WTC11 (cell line): ENCODE data around the gene CRACDL. TPM values are rescaled to one million over a fixed set of nuclear protein-coding genes. Genes with fewer than 3 reads are reported as not detected.

Experiments
- ATAC-seq: fragments of 200-7000 bp; cut with Tn5 transposase; 2 replicates; pipeline ENCODE4 v1.10.0; 2021; ENCODE audit warnings: mild to moderate bottlenecking, moderate library complexity
- CTCF ChIA-PET: fragments of 300-600 bp; sonication (Branson Sonifier 250); formaldehyde crosslinking; loops from one replicate; lab custom pipeline; 2021; ENCODE audit warnings: antibody characterized with exemption; lab: Charles Lee
- POLR2A ChIA-PET: fragments of 350-600 bp; sonication (Branson Sonifier 250); formaldehyde crosslinking; loops from one replicate; lab custom pipeline; 2021; ENCODE audit warnings: antibody characterized with exemption; lab: Charles Lee
- DNase-seq: peaks from one replicate; pipeline ENCODE4 v3.0.0; 2021; ENCODE audit warnings: low spot score
- H3K27ac Mint-ChIP-seq: 2 replicates; pipeline ENCODE4 v1.8.0; 2021; ENCODE audit warnings: mixed read lengths
- H3K27me3 Mint-ChIP-seq: 2 replicates; pipeline ENCODE4 v1.8.0; 2021; ENCODE audit warnings: low read depth, mild to moderate bottlenecking, moderate library complexity, mixed read lengths
- H3K36me3 Mint-ChIP-seq: 2 replicates; pipeline ENCODE4 v1.8.0; 2021; ENCODE audit warnings: mixed read lengths
- H3K4me1 Mint-ChIP-seq: 2 replicates; pipeline ENCODE4 v1.8.0; 2022; ENCODE audit warnings: mixed read lengths
- H3K4me3 Mint-ChIP-seq: 2 replicates; pipeline ENCODE4 v1.8.0; 2021; ENCODE audit warnings: mild to moderate bottlenecking, moderate library complexity, mixed read lengths
- H3K9me3 Mint-ChIP-seq: 2 replicates; pipeline ENCODE4 v1.8.0; 2021; ENCODE audit warnings: mixed read lengths
- ETV6 ChIP-seq: sonication (generic); formaldehyde crosslinking; IDR thresholded peaks from 2 replicates; pipeline ENCODE4 v1.8.1; 2022; ENCODE audit warnings: mild to moderate bottlenecking, missing genetic modification reagents
- FOXP1 ChIP-seq: sonication (generic); formaldehyde crosslinking; IDR thresholded peaks from 2 replicates; pipeline ENCODE4 v1.8.0; 2022; ENCODE audit warnings: missing genetic modification reagents, mild to moderate bottlenecking, moderate library complexity, borderline replicate concordance
- GABPB1 ChIP-seq: sonication (generic); formaldehyde crosslinking; IDR thresholded peaks from 2 replicates; pipeline ENCODE4 v1.8.1; 2023; ENCODE audit warnings: mild to moderate bottlenecking, missing genetic modification reagents
- NFATC4 ChIP-seq: fragments of 250-450 bp; sonication (Bioruptor Pico); IDR thresholded peaks from 2 replicates; pipeline ENCODE4 v1.9.0; 2021; ENCODE audit warnings: mild to moderate bottlenecking
- NFYB ChIP-seq: sonication (generic); formaldehyde crosslinking; conservative IDR thresholded peaks from 2 replicates; pipeline ENCODE4 v1.8.0; 2022; ENCODE audit warnings: low read depth, missing genetic modification reagents
- NR1H2 ChIP-seq: sonication (generic); formaldehyde crosslinking; IDR thresholded peaks from 2 replicates; pipeline ENCODE4 v1.9.0; 2021; ENCODE audit warnings: mild to moderate bottlenecking, moderate library complexity, missing genetic modification reagents
- SOX15 ChIP-seq: fragments of 250-450 bp; sonication (Bioruptor Pico); IDR thresholded peaks from 2 replicates; pipeline ENCODE4 v1.9.0; 2021; ENCODE audit warnings: mild to moderate bottlenecking
- TEAD1 ChIP-seq: sonication (generic); formaldehyde crosslinking; IDR thresholded peaks from 2 replicates; pipeline ENCODE4 v1.8.0; 2022; ENCODE audit warnings: mild to moderate bottlenecking, missing genetic modification reagents
- TP53 ChIP-seq: sonication (generic); formaldehyde crosslinking; IDR thresholded peaks from 2 replicates; pipeline ENCODE4 v1.8.1; 2023; ENCODE audit warnings: mild to moderate bottlenecking, missing genetic modification reagents
- ZBTB21 ChIP-seq: sonication (generic); formaldehyde crosslinking; IDR thresholded peaks from 2 replicates; pipeline ENCODE4 v1.8.1; 2023; ENCODE audit warnings: mild to moderate bottlenecking, missing genetic modification reagents, borderline replicate concordance
- ZNF423 ChIP-seq: fragments of 250-450 bp; sonication (Bioruptor Pico); IDR thresholded peaks from 2 replicates; pipeline ENCODE4 v2.1.2; 2022; ENCODE audit warnings: mild to moderate bottlenecking, moderate library complexity
- ZNF671 ChIP-seq: fragments of 250-450 bp; sonication (Bioruptor Pico); IDR thresholded peaks from 2 replicates; pipeline ENCODE4 v1.8.0; 2021; ENCODE audit warnings: mild to moderate bottlenecking
- total RNA-seq: library from RNA; stranded (reverse); gene quantifications from 3 replicates; pipeline ENCODE4 v1.2.3, GENCODE V29; 2021
- TF ChIP-seq, protein P1 (sequence below): sonication (generic); formaldehyde crosslinking; IDR thresholded peaks from 2 replicates; pipeline ENCODE4 v1.8.0; 2022; ENCODE audit warnings: mild to moderate bottlenecking, missing genetic modification reagents
- TF ChIP-seq, protein P2 (sequence below): fragments of 250-450 bp; sonication (Bioruptor Pico); conservative IDR thresholded peaks from 2 replicates; pipeline ENCODE4 v1.9.0; 2021; ENCODE audit warnings: mild to moderate bottlenecking
- TF ChIP-seq, protein P3 (sequence below): sonication (generic); formaldehyde crosslinking; IDR thresholded peaks from 2 replicates; pipeline ENCODE4 v1.8.1; 2023; ENCODE audit warnings: mild to moderate bottlenecking, missing genetic modification reagents, borderline replicate concordance
- TF ChIP-seq, protein P4 (sequence below): sonication (generic); formaldehyde crosslinking; IDR thresholded peaks from 2 replicates; pipeline ENCODE4 v1.8.1; 2022; ENCODE audit warnings: low read depth, missing genetic modification reagents, borderline replicate concordance
- TF ChIP-seq, protein P5 (sequence below): fragments of 250-450 bp; sonication (Bioruptor Pico); IDR thresholded peaks from 2 replicates; pipeline ENCODE4 v1.9.0; 2021; ENCODE audit warnings: mild to moderate bottlenecking
- TF ChIP-seq, protein P6 (sequence below): sonication (generic); formaldehyde crosslinking; IDR thresholded peaks from 2 replicates; pipeline ENCODE4 v1.8.0; 2022; ENCODE audit warnings: mild to moderate bottlenecking, missing genetic modification reagents
- TF ChIP-seq, protein P7 (sequence below): fragments of 250-450 bp; sonication (Bioruptor Pico); IDR thresholded peaks from 2 replicates; pipeline ENCODE4 v1.9.0; 2021; ENCODE audit warnings: mild to moderate bottlenecking, borderline replicate concordance
- TF ChIP-seq, protein P8 (sequence below): sonication (generic); formaldehyde crosslinking; IDR thresholded peaks from 2 replicates; pipeline ENCODE4 v1.8.1; 2022; ENCODE audit warnings: missing genetic modification reagents, borderline replicate concordance

The CRACDL gene
- total RNA-seq, 1 experiment from 2014 or later: 0.72 TPM

DNA sequence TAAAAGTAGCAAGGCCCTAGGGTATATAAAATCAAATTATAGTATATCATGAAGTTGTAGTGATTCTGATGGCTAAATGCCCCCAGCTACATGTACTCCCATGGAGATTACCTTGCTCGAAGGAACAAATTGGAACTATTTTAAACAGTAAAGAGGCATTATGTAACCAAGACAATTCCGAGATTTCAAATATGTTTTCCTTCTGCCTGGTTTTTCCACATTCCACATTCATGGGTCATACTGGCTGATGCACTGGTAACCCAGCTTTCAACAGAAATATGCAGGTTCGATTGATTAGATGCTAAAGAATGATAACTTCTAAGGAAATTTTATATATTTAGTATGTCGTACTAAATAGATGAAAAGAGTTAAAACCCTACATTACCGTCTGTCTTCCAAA, 142.8 kb downstream of the CRACDL start:
- ChIA-PET POLR2A (no interaction called here), CTCF (interaction anchor here (0.6 kb wide), 1 partner anchor 133 kb away, joined by 3 read pairs; no protein-coding TSS in a partner anchor)
- DNase-seq: no peak
- H3K27me3 Mint-ChIP-seq: no peaks in the 10 kb centered on the region
- no peaks in the 10 kb centered on the region for H3K9me3 Mint-ChIP-seq
- no peak for ATAC-seq
- H3K27ac Mint-ChIP-seq: no peak overlapping the region
- TF ChIP-seq, protein P1, sequence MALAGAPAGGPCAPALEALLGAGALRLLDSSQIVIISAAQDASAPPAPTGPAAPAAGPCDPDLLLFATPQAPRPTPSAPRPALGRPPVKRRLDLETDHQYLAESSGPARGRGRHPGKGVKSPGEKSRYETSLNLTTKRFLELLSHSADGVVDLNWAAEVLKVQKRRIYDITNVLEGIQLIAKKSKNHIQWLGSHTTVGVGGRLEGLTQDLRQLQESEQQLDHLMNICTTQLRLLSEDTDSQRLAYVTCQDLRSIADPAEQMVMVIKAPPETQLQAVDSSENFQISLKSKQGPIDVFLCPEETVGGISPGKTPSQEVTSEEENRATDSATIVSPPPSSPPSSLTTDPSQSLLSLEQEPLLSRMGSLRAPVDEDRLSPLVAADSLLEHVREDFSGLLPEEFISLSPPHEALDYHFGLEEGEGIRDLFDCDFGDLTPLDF: no peak
- no peak for TF ChIP-seq ZNF671
- TF ChIP-seq TP53: no peak
- TF ChIP-seq TEAD1 (CRISPR knock-in tag): no peak
- no peak for TF ChIP-seq NR1H2 (CRISPR knock-in tag)
- no peak for TF ChIP-seq ZBTB21 (CRISPR knock-in tag)
- TF ChIP-seq ETV6 (CRISPR knock-in tag): no peak
- TF ChIP-seq, protein P2, sequence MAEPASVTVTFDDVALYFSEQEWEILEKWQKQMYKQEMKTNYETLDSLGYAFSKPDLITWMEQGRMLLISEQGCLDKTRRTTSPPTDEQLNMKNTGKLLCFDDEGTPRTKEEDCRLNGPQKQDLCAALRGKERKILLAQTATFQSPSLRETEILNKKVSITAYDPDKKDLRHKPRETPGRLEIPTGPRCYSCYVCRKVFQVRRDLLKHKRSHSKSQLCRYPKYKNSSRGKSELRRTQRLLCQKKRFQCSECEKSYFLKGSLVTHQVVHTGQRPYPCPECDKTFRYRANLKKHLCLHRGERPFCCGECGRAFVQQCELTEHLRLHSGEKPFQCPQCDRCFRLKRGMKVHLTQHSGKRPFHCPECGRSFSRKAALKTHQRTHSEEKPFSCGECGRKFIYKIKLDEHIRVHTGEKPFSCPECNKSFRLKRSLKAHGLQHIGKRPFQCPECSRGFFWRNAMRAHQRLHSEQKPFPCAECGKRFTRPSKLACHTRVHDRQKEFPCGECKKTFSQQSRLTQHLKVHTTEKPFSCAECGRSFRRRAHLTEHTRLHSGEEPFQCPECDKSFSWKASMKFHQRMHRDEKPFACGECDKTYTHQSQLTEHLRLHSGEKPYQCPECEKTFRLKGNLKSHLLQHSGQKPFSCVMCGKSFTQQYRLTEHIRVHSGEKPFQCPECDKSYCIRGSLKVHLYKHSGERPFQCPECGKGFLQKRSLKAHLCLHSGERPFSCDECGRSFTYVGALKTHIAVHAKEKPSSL (CRISPR knock-in tag): no peak
- TF ChIP-seq, protein P3, sequence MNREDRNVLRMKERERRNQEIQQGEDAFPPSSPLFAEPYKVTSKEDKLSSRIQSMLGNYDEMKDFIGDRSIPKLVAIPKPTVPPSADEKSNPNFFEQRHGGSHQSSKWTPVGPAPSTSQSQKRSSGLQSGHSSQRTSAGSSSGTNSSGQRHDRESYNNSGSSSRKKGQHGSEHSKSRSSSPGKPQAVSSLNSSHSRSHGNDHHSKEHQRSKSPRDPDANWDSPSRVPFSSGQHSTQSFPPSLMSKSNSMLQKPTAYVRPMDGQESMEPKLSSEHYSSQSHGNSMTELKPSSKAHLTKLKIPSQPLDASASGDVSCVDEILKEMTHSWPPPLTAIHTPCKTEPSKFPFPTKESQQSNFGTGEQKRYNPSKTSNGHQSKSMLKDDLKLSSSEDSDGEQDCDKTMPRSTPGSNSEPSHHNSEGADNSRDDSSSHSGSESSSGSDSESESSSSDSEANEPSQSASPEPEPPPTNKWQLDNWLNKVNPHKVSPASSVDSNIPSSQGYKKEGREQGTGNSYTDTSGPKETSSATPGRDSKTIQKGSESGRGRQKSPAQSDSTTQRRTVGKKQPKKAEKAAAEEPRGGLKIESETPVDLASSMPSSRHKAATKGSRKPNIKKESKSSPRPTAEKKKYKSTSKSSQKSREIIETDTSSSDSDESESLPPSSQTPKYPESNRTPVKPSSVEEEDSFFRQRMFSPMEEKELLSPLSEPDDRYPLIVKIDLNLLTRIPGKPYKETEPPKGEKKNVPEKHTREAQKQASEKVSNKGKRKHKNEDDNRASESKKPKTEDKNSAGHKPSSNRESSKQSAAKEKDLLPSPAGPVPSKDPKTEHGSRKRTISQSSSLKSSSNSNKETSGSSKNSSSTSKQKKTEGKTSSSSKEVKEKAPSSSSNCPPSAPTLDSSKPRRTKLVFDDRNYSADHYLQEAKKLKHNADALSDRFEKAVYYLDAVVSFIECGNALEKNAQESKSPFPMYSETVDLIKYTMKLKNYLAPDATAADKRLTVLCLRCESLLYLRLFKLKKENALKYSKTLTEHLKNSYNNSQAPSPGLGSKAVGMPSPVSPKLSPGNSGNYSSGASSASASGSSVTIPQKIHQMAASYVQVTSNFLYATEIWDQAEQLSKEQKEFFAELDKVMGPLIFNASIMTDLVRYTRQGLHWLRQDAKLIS (CRISPR knock-in tag): no peak
- TF ChIP-seq FOXP1 (CRISPR knock-in tag): no peak
- no peak for TF ChIP-seq NFYB (CRISPR knock-in tag)
- no peak for TF ChIP-seq ZNF423 (CRISPR knock-in tag)
- no peak for TF ChIP-seq GABPB1 (CRISPR knock-in tag)
- TF ChIP-seq, protein P4, sequence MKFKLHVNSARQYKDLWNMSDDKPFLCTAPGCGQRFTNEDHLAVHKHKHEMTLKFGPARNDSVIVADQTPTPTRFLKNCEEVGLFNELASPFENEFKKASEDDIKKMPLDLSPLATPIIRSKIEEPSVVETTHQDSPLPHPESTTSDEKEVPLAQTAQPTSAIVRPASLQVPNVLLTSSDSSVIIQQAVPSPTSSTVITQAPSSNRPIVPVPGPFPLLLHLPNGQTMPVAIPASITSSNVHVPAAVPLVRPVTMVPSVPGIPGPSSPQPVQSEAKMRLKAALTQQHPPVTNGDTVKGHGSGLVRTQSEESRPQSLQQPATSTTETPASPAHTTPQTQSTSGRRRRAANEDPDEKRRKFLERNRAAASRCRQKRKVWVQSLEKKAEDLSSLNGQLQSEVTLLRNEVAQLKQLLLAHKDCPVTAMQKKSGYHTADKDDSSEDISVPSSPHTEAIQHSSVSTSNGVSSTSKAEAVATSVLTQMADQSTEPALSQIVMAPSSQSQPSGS: no peak
- no peak for TF ChIP-seq NFATC4 (CRISPR knock-in tag)
- TF ChIP-seq, protein P5, sequence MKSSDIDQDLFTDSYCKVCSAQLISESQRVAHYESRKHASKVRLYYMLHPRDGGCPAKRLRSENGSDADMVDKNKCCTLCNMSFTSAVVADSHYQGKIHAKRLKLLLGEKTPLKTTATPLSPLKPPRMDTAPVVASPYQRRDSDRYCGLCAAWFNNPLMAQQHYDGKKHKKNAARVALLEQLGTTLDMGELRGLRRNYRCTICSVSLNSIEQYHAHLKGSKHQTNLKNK (CRISPR knock-in tag): no peak
- TF ChIP-seq SOX15: no peak
- TF ChIP-seq, protein P6, sequence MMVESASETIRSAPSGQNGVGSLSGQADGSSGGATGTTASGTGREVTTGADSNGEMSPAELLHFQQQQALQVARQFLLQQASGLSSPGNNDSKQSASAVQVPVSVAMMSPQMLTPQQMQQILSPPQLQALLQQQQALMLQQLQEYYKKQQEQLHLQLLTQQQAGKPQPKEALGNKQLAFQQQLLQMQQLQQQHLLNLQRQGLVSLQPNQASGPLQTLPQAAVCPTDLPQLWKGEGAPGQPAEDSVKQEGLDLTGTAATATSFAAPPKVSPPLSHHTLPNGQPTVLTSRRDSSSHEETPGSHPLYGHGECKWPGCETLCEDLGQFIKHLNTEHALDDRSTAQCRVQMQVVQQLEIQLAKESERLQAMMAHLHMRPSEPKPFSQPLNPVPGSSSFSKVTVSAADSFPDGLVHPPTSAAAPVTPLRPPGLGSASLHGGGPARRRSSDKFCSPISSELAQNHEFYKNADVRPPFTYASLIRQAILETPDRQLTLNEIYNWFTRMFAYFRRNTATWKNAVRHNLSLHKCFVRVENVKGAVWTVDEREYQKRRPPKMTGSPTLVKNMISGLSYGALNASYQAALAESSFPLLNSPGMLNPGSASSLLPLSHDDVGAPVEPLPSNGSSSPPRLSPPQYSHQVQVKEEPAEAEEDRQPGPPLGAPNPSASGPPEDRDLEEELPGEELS (CRISPR knock-in tag): no peak
- TF ChIP-seq, protein P7, sequence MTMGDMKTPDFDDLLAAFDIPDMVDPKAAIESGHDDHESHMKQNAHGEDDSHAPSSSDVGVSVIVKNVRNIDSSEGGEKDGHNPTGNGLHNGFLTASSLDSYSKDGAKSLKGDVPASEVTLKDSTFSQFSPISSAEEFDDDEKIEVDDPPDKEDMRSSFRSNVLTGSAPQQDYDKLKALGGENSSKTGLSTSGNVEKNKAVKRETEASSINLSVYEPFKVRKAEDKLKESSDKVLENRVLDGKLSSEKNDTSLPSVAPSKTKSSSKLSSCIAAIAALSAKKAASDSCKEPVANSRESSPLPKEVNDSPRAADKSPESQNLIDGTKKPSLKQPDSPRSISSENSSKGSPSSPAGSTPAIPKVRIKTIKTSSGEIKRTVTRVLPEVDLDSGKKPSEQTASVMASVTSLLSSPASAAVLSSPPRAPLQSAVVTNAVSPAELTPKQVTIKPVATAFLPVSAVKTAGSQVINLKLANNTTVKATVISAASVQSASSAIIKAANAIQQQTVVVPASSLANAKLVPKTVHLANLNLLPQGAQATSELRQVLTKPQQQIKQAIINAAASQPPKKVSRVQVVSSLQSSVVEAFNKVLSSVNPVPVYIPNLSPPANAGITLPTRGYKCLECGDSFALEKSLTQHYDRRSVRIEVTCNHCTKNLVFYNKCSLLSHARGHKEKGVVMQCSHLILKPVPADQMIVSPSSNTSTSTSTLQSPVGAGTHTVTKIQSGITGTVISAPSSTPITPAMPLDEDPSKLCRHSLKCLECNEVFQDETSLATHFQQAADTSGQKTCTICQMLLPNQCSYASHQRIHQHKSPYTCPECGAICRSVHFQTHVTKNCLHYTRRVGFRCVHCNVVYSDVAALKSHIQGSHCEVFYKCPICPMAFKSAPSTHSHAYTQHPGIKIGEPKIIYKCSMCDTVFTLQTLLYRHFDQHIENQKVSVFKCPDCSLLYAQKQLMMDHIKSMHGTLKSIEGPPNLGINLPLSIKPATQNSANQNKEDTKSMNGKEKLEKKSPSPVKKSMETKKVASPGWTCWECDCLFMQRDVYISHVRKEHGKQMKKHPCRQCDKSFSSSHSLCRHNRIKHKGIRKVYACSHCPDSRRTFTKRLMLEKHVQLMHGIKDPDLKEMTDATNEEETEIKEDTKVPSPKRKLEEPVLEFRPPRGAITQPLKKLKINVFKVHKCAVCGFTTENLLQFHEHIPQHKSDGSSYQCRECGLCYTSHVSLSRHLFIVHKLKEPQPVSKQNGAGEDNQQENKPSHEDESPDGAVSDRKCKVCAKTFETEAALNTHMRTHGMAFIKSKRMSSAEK (CRISPR knock-in tag): no peak
- TF ChIP-seq, protein P8, sequence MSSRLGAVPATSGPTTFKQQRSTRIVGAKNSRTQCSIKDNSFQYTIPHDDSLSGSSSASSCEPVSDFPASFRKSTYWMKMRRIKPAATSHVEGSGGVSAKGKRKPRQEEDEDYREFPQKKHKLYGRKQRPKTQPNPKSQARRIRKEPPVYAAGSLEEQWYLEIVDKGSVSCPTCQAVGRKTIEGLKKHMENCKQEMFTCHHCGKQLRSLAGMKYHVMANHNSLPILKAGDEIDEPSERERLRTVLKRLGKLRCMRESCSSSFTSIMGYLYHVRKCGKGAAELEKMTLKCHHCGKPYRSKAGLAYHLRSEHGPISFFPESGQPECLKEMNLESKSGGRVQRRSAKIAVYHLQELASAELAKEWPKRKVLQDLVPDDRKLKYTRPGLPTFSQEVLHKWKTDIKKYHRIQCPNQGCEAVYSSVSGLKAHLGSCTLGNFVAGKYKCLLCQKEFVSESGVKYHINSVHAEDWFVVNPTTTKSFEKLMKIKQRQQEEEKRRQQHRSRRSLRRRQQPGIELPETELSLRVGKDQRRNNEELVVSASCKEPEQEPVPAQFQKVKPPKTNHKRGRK (CRISPR knock-in tag): no peak
- no peaks in the 10 kb centered on the region for H3K36me3 Mint-ChIP-seq
- H3K4me1 Mint-ChIP-seq: no peaks in the 10 kb centered on the region; the same call in 1 of the 2 replicates
- H3K4me3 Mint-ChIP-seq: no peak overlapping the region
